GM10248 (cell line): ENCODE measurements around the gene SLC35C1.

ENCODE experiments used
- CTCF ChIA-PET: fragments of 300-600 bp; sonication (Branson Sonifier 250); formaldehyde crosslinking; extraction: SDS; loops from one replicate; lab custom pipeline; 2021; ENCODE audit warnings: antibody characterized with exemption; lab: Yijun Ruan, JAX
- POLR2A ChIA-PET: fragments of 350-650 bp; sonication (Branson Sonifier 250); formaldehyde crosslinking; extraction: SDS; loops from one replicate; lab custom pipeline; 2020; ENCODE audit warnings: antibody characterized with exemption; lab: Yijun Ruan, JAX
- DNase-seq: peaks from one replicate; pipeline ENCODE4 v3.0.0; 2012; ENCODE audit errors: extremely low spot score
- CTCF ChIP-seq: IDR thresholded peaks from 2 replicates; pipeline ENCODE4 v1.5.1; 2012; ENCODE audit warnings: mild to moderate bottlenecking, low read depth; ENCODE audit errors: extremely low read depth, missing control alignments, control extremely low read depth

Gene SLC35C1

GRCh38 chr11:45796461-45796861 lies 8.5 kb upstream of the SLC35C1 start:
- DNase-seq = no peak
- ChIA-PET CTCF (interaction anchor here (2.0 to 2.7 kb wide), 2 partner anchors 24 to 25 kb away, joined by 12 read pairs; no protein-coding TSS in a partner anchor), POLR2A (no interaction called here)
- TF ChIP-seq CTCF = no peak

GRCh38 chr11:45798793-45799441 lies 6.0 kb upstream of the SLC35C1 start:
- POLR2A ChIA-PET = no interaction called here

GRCh38 chr11:45799562-45799961 lies 5.4 kb upstream of the SLC35C1 start:
- no peak for TF ChIP-seq CTCF
- no peak for DNase-seq
- POLR2A ChIA-PET = no interaction called here
- CTCF ChIA-PET = interaction anchor here (0.7 to 2.3 kb wide), 2 partner anchors 13 to 28 kb away, joined by 3 to 19 read pairs; no protein-coding TSS in a partner anchor

More at GRCh38 chr11:45798793-45799441, 6.0 kb upstream of the SLC35C1 start:
- no peak for DNase-seq
- CTCF ChIA-PET = interaction anchor here (0.7 to 2.3 kb wide), 2 partner anchors 12 to 28 kb away, joined by 3 to 19 read pairs; no protein-coding TSS in a partner anchor
- no peak for TF ChIP-seq CTCF

- TF ChIP-seq CTCF = no peak
- ChIA-PET CTCF (interaction anchor here (1.0 to 2.3 kb wide), 2 partner anchors 29 to 145 kb away, joined by 3 to 19 read pairs; no protein-coding TSS in a partner anchor), POLR2A (no interaction called here)
- DNase-seq = no peak
Observed at GRCh38 chr11:45800261-45800660, 4.7 kb upstream of the SLC35C1 start.

GRCh38 chr11:45801723-45802315 lies 3.1 kb upstream of the SLC35C1 start:
- DNase-seq = no peak
- ChIA-PET POLR2A (no interaction called here), CTCF (interaction anchor here (0.8 kb wide), 1 partner anchor 30 kb away, joined by 3 read pairs; no protein-coding TSS in a partner anchor)
- no peak for TF ChIP-seq CTCF

GRCh38 chr11:45802531-45803317 lies 2.2 kb upstream of the SLC35C1 start:
- POLR2A ChIA-PET = no interaction called here
- CTCF ChIA-PET = interaction anchor here (4.9 kb wide), 1 partner anchor 31 kb away, joined by 23 read pairs; no protein-coding TSS in a partner anchor
- no peak for DNase-seq
- no peak for TF ChIP-seq CTCF
